HK-2 (cell line): ENCODE measurements around the gene ITPKB.

Experiments
- DNase-seq: peaks from one replicate; pipeline ENCODE4 v3.0.0-alpha.2; 2018; ENCODE audit not compliant: unreplicated experiment

The ITPKB gene

DNA sequence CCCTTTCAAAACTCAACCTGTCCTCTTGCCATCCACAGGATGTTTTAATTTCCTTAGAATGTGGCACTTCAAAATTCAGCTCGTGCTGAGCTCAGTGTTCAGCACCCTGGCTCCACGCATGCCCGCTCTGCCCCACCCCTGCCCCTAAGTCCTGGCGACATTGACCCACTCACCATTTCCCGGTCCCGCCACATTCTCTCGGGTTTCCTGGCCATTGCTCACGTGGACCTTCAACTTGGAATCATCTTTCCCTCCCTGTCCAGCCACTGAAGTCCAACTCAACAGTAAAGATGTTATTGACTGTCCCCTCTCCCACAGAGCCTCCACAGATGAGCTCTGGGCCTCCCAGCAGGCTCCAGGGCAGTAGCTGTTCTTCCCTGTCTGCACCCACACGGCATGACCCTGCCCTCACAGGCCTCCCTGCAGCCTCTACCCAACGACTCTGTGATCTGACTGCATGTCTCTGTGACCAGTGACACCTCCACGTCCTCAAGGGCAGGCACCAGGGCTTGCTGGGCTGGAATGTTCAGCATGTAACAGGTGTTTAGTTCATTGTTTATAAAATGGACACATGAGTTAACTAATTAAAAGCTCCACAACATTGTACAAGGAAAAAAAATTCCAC lies 53.8 kb downstream of the ITPKB start:
- DNase-seq = no peak

DNA sequence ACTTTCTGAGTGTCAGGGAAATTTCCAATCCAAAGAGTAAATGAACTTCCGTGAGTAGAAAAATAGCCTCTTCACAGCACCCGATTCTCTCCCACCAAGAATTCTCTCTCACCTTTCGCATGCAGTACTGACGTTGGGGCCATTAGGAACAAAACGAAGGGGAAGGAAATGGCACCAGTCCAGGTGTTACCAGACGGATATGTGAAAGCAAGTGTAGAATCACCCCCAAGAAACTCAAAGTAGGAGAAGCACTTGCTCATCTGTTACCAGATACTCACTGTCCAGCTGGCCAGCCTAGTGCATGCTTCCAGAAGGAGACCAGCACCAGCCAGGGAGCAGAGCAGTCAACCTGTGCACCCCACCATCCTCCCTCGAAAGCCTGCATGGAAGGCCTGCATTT lies 55.1 kb downstream of the ITPKB start:
- no peak for DNase-seq

DNA sequence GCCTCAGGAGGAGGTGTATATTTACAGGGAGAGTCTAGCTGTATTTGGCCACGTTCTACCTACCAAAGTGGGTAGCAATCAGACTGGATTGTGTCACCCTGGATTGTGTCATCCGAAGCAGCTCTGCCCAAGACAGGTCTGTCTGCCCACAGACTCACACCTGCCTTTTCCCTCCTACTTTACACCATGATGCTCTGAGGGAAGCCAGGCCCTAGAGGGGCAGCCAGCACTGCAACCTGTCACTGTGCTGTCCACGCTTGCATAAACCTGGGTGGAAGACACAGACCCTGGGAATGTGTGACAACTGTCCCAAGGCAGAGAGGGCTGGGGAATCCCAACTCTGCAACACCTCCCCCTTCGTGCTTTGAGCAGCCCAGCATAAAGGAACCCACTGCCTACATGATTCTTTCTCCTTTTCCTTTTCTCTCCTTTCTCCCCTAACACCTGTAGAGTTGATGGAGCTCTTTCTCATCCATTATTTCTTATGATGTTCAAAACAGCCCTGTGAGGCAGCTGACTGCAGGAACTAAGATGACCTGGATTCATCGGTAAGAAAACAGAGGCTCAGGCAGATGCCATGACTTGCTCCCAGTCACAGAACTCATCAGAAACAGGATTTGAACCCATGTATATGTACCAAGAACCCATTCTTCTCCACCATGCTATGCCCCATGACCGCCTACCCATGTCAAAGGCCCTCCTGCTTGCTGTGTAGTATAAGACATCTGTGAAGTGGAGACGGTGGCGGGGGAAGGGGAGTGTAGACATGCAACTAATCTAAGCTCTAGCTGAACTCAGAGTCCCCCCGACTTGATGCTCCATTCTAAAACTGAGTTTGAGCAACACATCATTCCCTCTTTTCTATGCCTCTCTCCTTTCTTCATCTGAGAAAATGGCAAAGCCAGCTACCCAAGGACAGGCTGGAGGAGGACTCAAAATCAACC lies 55.9 kb downstream of the ITPKB start:
- no peak for DNase-seq

DNA sequence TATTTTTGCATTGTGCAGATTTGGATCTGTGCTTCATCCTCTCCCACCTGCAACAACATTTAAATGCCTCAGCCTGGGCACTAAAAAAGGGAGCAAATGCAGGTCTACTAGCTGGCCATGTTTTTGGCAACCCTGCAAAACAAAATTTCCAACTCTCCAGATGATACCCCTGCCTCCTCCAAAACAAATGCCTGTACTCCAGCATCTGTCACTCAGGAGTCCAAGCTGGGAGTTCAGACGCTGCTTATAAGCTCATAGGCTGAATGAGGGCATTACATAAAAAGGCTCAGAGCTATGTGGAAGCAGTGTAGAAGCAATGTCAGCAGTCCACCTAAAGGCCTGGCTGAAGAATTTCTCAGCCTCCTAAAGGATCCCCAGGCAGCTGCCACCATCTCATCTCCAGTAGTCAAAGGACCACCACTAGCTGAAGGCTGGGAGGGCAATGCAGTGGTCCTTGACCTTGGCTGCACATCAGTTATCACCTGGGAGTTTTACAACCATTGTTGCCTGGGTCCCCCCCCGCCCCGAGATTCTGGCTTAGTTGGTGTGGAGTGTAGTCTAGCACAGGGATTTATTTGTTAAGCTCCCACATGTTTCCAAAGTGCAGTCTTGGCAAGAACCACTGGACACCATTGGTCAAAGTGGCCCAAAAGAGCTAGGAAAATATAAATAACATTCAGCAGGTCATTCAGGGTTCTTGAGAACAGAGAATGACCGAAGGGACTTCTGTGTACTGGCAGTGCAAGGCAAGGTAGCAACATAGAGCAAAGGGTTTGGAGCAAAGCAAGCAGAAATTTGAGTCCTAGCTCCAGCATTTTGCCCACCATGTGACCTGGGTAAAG lies 57.2 kb downstream of the ITPKB start:
- DNase-seq = no peak

DNA sequence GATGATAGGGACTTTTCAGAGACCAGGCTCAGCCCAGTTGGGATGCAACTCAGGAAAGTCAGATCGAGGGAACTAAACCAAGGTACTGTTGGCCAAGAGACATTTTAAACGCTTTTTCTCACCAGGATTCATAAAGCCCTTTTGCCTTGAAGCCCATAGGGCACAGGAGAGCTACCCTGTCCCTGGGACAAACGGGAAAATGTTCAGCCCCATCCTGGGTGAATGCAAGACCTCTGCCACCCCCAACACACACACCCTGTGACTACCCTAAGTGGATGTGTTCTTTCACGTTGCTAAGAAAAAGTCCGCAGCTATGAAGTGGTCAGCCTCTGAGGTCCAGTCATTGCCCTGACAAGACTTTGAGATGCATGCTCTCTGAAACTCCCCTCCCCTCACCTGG lies 58.4 kb downstream of the ITPKB start:
- DNase-seq = no peak

DNA sequence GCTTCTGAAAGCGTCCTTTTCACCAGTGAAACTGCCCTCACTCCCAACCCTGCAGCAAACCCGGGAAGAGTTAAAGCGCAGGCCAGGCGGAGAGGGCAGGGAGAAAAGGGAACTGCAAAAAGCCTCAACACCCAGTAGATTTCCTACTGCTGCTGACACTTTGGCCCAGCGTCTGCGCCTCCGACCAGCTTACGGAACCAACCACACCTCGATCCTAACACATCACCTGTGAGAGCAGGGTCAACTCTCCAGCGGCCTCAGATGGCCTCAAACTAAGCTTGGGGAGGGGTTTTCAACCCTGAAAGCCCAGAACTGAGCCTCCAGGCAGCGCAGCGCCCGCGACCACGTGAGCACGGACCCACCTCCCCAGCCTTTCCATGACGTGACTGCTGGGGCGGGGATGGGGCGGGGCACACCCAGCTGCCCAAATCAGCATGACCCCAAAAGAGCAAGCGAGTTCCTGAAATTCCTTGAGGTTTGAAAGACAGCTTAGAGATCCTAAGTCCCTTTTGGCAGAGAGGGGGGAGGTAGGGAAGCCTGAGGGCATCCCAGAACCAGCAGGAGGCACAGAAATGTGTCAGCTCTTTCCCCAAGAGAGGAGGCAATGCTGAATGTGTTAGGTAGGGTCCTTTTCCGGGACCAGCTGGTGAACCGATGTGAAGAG lies 59.1 kb downstream of the ITPKB start:
- no peak for DNase-seq

DNA sequence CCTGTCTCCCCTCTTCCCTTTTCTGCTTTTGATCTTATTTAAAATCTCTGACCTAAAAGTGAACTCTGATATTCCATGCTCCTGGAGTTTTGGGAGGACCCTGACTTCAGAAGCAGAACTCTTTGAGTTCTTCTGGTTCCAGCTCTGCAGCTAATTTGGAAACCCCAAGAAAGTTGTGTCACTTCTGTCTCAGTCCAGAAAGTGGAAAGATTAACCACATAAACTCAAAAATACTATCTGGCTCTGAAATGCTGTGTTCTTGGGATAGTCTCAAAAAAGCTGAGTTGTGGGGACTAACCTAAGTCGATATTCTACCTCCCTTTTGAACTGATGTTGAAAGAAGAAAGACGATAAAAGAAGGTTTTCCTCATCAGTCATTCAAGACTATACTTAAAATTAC lies 59.8 kb downstream of the ITPKB start:
- no peak for DNase-seq

DNA sequence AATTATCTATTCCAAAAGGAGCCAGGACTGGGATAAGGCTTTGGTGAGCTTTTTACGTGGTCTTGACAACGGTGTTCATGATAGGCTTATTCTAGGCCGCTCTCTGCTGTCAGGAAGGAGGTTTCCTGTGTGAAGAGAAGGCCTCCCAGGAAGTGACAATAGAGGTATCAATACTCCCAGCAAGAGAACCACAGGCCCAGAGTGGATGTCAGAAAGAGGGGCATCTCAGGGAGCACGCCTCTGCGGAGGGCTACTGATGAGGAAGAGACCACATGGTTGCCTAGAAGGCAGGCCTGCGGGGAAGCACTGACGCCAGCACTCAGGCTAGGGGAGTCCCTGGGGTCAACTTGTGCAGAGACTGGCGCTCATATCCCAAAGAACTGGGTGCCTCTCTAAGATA lies 60.4 kb downstream of the ITPKB start:
- no peak for DNase-seq

DNA sequence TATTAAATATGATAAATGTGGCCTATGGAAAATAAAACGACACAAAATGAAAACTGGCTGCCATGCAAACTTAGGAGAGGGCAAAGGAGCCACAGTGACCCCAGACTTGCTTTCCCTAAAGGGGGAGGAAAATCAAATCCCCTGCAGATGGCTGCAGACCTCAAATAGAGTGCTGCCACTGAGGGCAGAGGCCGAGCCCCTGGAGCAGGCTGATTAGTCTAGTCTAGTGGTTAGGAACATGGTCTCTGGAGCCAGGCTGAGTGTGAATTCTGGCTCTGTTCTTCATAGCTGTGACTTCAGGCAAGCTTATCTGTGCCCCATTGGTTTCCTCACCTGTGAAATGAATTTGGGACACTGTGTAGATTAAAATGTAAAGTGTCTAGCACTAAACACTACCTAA lies 60.8 kb downstream of the ITPKB start:
- no peak for DNase-seq

DNA sequence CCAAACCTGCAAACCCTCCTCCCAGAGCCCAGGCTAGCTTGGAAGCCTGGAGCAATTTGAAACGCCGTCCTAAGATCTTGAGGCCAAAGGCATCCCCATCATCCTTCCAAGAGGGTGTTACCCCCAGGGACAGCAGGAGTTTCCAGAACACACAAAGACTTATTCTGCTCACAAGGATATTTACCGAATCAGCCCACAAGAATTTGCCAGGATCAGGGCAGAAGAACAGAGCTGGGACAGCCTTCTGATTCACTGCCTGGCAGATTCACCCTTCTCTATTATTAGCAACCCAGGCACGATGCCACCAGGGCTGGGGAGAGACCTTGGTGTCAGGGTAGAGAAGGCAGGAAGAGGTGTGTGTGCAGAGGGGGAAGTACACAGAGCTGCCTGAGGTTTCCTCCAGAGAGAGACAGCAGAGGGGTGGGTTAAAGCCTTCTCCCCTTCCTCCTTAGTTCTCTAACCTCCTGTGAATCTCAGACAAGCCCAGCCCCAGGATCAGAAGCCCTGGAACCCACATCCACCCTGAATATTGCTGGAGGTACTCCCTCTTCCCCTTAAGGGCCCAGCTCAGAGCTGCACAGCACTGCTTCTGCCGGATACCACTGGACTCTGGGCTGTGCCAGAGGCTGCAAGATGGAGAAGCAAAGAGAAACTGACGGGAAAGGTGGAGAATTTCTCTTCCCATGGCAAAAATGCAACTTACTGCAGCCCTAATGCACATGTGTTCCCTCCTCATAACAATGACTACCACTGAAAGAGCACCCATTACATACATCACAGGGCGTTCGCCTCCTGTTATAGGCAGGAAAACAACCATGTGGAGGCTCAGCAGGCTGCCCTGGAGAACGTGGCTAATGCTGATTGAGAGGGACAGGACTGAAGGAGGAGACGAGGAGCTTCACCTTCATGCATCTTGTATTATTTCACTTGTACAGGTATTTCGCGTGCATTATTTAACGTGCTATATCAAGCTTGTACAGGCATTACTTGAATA lies 61.8 kb downstream of the ITPKB start:
- peak; percentile 40 for DNase-seq

DNA sequence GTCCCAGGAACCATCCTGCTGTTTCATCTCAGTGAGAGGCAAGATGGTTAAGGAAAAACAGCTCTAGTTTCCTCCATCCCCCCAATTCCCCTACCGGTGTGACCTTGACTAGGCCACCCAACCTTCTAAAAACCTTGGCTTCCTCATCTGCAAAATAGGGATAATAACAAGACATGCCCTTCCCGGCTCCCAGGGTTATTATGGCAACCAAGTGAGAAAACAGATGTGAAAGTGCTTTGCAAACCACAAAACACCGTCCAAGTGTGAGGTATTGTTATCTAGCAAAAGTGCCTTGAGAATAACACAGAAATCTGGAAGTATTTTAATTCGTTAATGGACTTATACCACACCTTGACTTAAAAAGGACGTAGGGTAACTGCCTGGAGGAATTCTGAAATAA lies 62.7 kb downstream of the ITPKB start:
- no peak for DNase-seq

DNA sequence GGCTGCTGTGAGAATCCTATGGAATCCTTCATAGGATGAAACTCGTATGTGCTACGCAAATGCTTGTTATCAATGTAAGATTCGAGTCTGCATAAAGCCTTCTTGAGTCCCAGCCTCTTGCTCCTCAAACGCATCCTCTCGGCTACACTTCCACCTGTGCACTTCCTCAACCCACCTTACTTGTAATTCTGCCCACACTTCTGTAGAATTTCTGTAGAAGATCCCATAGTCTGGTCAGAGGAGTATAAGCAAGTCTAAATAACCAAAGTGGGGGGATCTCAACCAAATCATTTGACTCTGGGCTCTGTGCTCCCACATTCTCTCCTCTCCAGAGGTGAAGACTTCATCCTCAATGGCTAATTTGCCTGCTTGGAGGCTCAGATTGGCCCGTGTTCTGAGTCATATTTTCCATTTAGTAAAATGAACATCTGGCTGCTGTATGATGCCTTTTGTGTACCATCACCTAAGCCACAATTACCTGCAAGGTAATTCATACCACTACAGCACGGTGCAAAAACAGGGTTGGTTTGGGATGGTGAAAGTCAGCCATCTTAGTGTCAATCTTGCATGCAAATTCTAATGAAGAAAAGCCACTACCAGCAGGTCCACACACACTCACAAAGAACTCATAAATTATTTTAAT lies 63.2 kb downstream of the ITPKB start:
- no peak for DNase-seq

DNA sequence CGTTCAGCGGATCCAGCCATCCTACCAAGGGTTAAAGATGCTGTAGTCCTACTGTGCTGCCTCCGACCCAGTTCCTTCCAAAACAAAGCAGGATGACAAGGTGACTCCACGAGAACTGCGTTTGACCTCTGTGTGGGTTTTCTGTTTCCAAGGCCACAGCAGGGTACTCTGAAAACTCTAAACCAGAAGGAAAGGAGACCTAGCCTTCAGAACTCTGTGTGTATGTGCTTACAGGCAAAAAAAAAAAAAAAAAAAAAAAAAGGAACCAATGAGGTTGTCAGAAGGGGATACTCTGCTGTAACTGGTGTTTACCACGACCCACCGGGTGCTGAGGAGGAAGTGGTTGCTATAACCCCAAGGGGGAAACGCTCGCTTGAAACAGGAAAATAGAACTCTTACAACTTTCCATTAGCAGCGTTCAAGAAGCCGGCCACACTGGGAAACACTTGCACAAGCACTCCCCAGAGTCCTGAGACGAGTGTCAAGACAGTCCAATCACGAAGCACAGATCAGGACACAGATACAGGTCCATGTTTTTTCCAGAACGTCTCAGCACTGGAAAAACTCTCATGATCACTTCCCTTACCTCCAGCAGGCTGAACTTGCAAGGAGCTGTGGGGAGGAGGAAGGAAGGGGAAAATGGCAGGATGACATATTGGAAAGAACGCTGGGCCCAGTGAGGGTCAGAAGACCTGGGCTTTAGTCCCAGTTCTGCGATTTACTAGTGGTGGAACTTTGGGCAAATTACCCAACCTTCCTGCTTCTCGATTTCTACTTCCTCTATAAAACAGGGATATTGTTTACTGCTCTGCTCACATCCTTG lies 64.0 kb downstream of the ITPKB start:
- no peak for DNase-seq

DNA sequence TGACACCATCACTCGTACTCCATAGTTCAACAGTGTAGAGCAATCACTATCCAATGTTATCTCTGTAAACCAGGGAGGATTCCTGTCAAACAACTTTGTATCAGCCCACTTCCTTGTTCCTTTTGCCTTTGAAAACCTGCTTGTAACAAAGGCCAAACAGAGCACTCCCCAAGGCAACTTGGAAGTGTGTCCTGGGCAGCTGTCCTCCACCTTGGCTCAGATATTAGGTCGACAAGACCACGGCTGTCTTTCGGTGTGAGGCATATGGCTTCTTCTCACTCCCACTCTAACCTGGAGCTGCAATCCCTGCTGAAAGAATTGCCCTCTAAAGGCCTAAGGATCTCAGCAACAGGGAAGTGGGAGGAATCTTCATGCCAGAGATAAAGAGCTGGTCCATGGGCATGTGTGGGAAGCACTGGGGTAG lies 66.7 kb downstream of the ITPKB start:
- DNase-seq = no peak

DNA sequence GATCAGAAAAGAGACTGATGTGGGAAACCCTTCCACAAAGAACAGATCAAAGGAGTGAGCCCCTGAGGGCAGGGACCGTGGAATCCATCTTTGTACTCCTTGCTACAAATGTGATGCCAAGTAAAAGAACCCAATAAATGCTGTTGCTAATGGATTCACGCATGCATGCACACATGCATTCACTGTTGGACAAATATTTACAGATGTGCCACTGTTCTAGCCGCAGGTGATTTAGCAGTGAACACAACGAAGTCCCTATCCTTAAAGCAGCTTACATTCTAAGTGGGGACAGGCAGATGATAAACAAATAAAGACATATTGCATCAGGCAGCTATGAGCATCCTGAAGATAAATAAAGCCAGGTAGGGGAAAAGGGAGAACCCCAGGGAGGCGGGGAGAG lies 67.8 kb downstream of the ITPKB start:
- no peak for DNase-seq

DNA sequence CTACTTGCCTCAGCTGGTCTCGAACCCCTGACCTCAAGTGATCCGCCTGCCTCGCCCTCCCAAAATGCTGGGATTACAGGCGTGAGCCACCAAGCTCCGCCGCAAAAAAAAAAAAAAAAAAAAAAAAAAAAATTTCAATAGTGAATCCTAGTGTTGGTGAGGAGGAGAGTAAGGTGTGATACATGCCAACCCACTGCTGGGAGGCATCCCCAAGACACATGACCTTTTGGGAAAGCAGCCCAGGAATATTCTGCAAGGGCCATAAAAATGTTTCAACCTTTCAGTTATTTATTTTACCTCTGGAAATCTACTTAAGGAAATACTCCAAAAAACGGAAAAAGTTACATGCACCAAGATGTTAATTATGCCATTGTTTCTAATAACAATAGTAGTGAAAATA lies 69.0 kb downstream of the ITPKB start:
- no peak for DNase-seq

DNA sequence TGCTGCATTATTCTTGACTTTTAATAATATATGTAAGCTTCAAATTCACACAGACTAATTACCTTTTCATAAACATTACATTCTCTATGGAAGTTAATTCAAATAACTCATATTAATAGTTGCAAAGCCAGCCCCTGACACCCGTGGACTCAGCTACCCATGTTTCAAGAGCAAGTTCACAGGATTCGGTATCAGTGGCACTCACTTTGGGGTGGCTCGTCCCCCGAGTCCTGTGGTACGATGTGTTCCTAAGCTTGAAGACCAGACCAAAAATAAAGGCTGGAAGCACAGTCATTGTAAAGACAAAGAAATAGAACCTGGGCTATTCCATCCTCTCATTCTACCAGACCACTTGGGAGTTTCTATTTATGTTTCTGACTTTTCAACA lies 70.9 kb downstream of the ITPKB start:
- no peak for DNase-seq

DNA sequence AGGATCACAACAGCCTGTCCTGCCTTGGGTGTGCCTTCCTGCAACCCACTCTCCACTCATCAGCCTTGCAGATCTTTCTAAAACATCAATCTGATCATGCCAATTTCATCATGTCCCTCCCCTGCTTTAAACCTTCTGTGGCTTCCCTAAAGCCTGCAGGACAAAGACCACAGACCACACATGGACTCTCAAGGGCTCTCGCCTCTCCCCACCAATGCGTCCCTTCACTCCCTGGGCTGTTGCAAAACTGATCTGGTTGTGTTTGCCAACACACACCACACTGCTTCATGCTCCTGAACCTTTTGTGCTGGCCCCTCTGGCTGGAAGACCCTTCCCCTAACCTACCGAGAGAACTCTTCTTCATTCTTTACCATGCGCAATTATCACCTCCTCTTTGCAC lies 72.4 kb downstream of the ITPKB start:
- no peak for DNase-seq

DNA sequence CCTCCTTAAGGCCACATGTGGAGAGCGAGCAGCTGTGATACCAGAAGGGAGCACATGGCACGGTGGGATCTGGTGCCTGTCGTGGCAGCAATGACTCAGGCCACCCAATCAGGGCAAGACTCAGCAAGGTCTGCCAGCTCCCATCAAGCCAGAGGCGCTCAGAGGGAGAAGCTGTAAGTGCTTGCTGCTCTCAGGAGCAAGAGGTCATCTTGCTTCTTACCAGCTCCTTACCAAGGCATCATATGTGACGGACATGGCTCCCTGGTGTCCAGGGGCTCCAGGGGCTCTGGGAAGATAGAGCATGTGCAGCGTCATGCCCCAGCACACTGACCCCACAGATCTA lies 72.9 kb downstream of the ITPKB start:
- DNase-seq = no peak
